ENCODE results near the gene NR3C2. TPM values are rescaled to one million over a fixed set of nuclear protein-coding genes. Genes with fewer than 3 reads are reported as not detected.
"Not testable (repeated sequence)": the region's sequence is repeated elsewhere in the genome, so short reads cannot be mapped to it uniquely, and the experiment has no call there.

Gene NR3C2
- total and polyA plus RNA-seq, 3 donors from 2014 or later: 17.6 to 28.1 (median 19.9) TPM

DNA sequence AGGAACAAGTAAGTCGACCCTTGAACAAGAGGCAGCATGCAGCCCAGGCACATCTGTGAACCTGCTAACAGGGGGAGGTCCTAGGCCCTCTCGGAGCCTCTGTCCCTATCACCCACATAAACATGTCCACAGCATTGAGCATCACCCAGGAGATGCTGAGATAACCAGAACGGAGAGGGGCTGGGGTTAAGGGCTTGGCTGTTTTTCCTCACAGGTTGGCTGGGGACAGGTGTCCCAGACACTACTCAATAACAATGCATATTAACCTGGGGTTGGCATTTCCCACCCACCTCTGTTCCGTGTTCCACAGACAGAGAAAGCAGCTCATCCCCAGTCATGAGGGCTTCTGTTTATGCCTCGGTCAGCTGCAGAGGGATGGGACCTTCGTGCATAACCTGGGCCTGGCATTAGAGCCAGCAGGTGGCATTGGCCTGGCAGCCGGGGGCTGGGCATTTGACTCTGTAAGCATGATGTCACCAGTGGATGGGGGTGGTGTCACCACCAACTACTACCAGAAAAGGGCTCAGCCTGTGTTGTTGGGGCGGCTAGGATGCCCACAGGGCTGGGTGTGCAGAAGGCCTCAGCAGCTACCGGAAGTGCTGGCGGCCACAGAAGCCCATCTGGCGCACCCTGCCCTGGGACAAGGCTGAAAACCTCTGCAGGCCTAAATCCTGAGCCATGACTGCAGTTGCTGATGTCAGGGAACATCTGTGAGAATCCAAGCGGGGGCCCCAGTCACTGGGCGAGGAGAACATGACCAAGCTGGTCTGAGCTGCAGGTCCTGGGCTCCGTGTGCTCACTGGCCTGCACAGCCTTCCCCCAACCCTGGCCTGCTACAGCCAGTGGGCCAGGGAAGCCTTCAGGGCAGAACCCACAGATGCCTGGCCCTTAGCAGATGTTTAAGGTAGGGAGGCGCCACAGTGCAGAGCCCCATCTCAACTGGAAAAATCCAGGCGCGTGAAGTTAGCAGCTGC is 351.4 kb downstream of the NR3C2 start:
- Histone ChIP-seq H3K9me3 (no peaks in the 10 kb centered on the region), H3K4me1 (no peaks in the 10 kb centered on the region), H3K27me3 (no peaks in the 10 kb centered on the region), H3K27ac (no peak overlapping the region), H3K36me3 (ENCODE audit: low read depth, missing control alignments) (no peaks in the 10 kb centered on the region), H3K4me3 (no peak overlapping the region)
- no peak for TF ChIP-seq POLR2A (IDR thresholded peaks at IDR 0.05)
- TF ChIP-seq, protein P1, sequence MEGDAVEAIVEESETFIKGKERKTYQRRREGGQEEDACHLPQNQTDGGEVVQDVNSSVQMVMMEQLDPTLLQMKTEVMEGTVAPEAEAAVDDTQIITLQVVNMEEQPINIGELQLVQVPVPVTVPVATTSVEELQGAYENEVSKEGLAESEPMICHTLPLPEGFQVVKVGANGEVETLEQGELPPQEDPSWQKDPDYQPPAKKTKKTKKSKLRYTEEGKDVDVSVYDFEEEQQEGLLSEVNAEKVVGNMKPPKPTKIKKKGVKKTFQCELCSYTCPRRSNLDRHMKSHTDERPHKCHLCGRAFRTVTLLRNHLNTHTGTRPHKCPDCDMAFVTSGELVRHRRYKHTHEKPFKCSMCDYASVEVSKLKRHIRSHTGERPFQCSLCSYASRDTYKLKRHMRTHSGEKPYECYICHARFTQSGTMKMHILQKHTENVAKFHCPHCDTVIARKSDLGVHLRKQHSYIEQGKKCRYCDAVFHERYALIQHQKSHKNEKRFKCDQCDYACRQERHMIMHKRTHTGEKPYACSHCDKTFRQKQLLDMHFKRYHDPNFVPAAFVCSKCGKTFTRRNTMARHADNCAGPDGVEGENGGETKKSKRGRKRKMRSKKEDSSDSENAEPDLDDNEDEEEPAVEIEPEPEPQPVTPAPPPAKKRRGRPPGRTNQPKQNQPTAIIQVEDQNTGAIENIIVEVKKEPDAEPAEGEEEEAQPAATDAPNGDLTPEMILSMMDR (IDR thresholded peaks at IDR 0.05): no peak
- intact Hi-C loops (cut with DNase I; ENCODE audit: low total_unique reads): no loop called here
- DNase-seq: no peak
- 83 to 94% methylated on average over 5 to 17 of the region's 17 CpGs for WGBS, 2 donors

DNA sequence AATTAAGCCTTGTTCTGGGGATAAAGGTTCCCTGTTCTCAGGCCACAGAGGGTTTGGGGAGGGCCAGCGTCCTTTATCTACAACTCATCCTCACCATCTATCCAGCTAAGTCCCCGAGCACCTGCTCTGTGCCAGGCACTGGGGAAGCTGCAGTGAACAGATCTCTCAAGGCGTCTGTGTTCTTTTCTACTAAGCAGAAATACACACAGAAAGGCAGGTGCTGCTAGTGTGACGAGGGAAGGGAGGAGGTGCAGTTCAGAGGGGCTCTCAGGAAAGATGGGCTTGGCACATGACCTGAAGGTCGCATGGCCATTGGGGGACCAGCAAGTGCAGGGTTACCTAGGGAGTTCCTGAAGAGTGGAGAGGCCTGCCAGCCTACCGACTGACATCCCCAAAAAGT is 352.2 kb downstream of the NR3C2 start:
- no peak overlapping the region for H3K4me3 ChIP-seq
- no peaks in the 10 kb centered on the region for H3K27me3 ChIP-seq
- H3K9me3 ChIP-seq: no peaks in the 10 kb centered on the region
- H3K27ac ChIP-seq: no peak overlapping the region
- DNase-seq: no peak
- 89 to 92% methylated on average over 4 to 6 of the region's 6 CpGs for WGBS, 2 donors
- TF ChIP-seq POLR2A (IDR thresholded peaks at IDR 0.05): no peak
- TF ChIP-seq, protein P1 (IDR thresholded peaks at IDR 0.05): no peak
- intact Hi-C loops (cut with DNase I; ENCODE audit: low total_unique reads): no loop called here
- H3K36me3 ChIP-seq (ENCODE audit: low read depth, missing control alignments): no peaks in the 10 kb centered on the region
- H3K4me1 ChIP-seq: no peaks in the 10 kb centered on the region

DNA sequence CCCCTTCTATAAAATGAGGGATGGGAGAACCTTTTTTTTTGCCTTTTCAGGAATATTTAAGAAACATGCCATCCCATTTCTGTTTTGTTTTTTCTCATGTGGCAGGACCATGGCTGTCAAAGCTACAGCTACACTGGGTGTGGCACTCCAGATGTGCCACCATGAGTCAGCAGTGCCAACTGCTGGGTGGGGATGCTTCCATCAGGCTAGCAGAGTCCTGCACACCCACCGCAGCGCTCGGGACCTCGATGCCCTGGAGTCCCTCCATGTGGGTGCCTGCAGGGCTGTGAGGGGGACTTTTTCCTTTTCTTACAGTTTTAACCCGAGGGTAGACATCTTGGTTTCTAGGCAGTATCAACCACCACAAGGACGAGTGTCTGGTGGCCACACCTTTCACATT is 352.6 kb downstream of the NR3C2 start:
- H3K36me3 ChIP-seq (ENCODE audit: low read depth, missing control alignments): no peaks in the 10 kb centered on the region
- no peak overlapping the region for H3K27ac ChIP-seq
- H3K4me1 ChIP-seq: no peaks in the 10 kb centered on the region
- no peak overlapping the region for H3K4me3 ChIP-seq
- intact Hi-C loops (cut with DNase I; ENCODE audit: low total_unique reads): no loop called here
- no peaks in the 10 kb centered on the region for H3K27me3 ChIP-seq
- H3K9me3 ChIP-seq: no peaks in the 10 kb centered on the region
- no peak for TF ChIP-seq POLR2A (IDR thresholded peaks at IDR 0.05)
- TF ChIP-seq, protein P1 (IDR thresholded peaks at IDR 0.05): no peak
- DNase-seq: no peak
- 93 to 99% methylated on average over 6 of the region's 6 CpGs for WGBS, 2 donors

- H3K4me1 ChIP-seq; H3K27me3 ChIP-seq; DNase-seq; H3K4me3 ChIP-seq; H3K36me3 ChIP-seq (ENCODE audit: low read depth, missing control alignments); H3K27ac ChIP-seq; intact Hi-C loops (cut with DNase I; ENCODE audit: low total_unique reads); H3K9me3 ChIP-seq: not testable (repeated sequence)
- 96% methylated on average over 4 of the region's 4 CpGs; no CpG with 5 or more reads in 1 of the 2 donors for WGBS, 2 donors
These were observed 359.1 kb downstream of the NR3C2 start for GRCh38 chr4:148083073-148083472.

- Histone ChIP-seq H3K27ac (no peak overlapping the region), H3K9me3 (no peaks in the 10 kb centered on the region), H3K4me1 (no peaks in the 10 kb centered on the region), H3K36me3 (ENCODE audit: low read depth, missing control alignments) (no peaks in the 10 kb centered on the region), H3K27me3 (no peaks in the 10 kb centered on the region), H3K4me3 (no peak overlapping the region)
- intact Hi-C loops (cut with DNase I; ENCODE audit: low total_unique reads): no loop called here
- TF ChIP-seq POLR2A (IDR thresholded peaks at IDR 0.05): no peak
- TF ChIP-seq, protein P1 (IDR thresholded peaks at IDR 0.05): no peak
- WGBS, 2 donors: 80 to 95% methylated on average over 1 to 3 of the region's 3 CpGs
- no peak for DNase-seq
These were observed 360.5 kb downstream of the NR3C2 start for GRCh38 chr4:148081745-148082144.

Data from testis (tissue), 3 donors.